ENCODE results near the gene LMF1.

DNA sequence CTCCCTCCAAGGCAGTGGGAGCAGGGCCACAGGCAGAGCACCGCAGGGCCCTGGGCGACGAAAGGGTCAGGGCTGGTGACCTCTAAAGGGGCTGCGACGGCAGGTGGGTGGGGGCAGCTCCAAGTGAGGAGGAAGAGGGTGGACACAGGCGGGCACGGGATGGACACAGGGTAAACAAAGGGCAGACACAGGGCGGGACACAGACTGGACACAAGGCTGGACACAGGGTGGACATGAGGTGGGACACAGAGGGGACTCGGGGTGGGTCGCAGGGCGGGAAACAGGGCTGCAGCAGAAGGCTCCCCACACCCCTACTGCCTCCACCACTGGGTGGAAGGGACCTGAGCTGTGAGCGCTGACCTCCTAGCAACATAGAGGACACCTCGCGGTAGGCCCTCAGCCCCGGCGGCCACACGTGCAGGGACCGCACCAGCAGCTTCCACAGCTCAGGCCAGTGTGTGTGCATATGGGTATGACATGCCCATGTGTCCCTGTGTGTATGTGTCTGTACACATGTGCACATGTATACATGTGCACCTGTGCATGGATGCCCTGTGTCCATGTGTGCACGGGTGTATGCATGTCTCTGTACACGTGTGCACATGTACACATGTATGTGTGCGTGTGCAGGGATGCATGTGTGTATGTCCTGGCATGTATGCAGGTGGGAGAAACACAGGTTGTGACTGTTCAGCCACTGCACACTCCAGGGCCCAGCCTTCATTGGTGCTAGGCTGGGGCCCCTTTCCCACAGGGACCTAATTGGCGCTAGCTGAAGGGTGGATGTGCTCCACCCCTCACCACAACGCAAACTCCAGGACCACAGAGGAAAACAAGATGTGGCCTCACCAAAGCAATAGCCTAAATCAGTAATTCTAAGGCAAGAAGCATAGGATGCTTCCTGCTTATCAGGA lies 7.6 kb downstream of the LMF1 start:
- TF ChIP-seq, protein P1, sequence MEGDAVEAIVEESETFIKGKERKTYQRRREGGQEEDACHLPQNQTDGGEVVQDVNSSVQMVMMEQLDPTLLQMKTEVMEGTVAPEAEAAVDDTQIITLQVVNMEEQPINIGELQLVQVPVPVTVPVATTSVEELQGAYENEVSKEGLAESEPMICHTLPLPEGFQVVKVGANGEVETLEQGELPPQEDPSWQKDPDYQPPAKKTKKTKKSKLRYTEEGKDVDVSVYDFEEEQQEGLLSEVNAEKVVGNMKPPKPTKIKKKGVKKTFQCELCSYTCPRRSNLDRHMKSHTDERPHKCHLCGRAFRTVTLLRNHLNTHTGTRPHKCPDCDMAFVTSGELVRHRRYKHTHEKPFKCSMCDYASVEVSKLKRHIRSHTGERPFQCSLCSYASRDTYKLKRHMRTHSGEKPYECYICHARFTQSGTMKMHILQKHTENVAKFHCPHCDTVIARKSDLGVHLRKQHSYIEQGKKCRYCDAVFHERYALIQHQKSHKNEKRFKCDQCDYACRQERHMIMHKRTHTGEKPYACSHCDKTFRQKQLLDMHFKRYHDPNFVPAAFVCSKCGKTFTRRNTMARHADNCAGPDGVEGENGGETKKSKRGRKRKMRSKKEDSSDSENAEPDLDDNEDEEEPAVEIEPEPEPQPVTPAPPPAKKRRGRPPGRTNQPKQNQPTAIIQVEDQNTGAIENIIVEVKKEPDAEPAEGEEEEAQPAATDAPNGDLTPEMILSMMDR (IDR thresholded peaks at IDR 0.05): no peak
- no peak for TF ChIP-seq POLR2A (IDR thresholded peaks at IDR 0.05)
